GM23248 (cell line): ENCODE measurements around the gene KDM1B. TPM values are rescaled to one million over a fixed set of nuclear protein-coding genes. Genes with fewer than 3 reads are reported as not detected.

Source experiments
- DNase-seq: peaks from one replicate; pipeline ENCODE4 v3.0.0-alpha.2; 2015
- H2AFZ ChIP-seq: fragments of 200-600 bp; sonication (generic); 2 replicates; pipeline ENCODE4 v1.6.1; 2016; ENCODE audit warnings: antibody characterized with exemption
- H3F3A ChIP-seq: fragments of 200-600 bp; sonication (generic); 2 replicates; pipeline ENCODE4 v1.6.1; 2016; ENCODE audit warnings: mild to moderate bottlenecking, antibody characterized with exemption, mixed run types; ENCODE audit not compliant: insufficient read depth
- H3K27ac ChIP-seq: fragments of 200-600 bp; sonication (generic); 2 replicates; pipeline ENCODE4 v1.5.1; 2016; ENCODE audit warnings: mild to moderate bottlenecking
- H3K27me3 ChIP-seq: fragments of 200-600 bp; sonication (generic); replicated peaks from 2 replicates; pipeline ENCODE4 v1.6.1; 2016; ENCODE audit warnings: mild to moderate bottlenecking; ENCODE audit not compliant: insufficient read depth
- H3K36me3 ChIP-seq: fragments of 200-600 bp; sonication (generic); 2 replicates; pipeline ENCODE4 v1.6.1; 2016; ENCODE audit warnings: low read depth, mild to moderate bottlenecking
- H3K4me1 ChIP-seq: fragments of 200-600 bp; sonication (generic); 2 replicates; pipeline ENCODE4 v1.6.1; 2016; ENCODE audit warnings: mild to moderate bottlenecking; ENCODE audit not compliant: insufficient read depth
- H3K4me2 ChIP-seq: fragments of 200-600 bp; sonication (generic); one replicate; pipeline ENCODE4 v1.6.1; 2016; ENCODE audit warnings: mild to moderate bottlenecking; ENCODE audit not compliant: unreplicated experiment
- H3K4me3 ChIP-seq: fragments of 200-600 bp; sonication (generic); 2 replicates; pipeline ENCODE4 v1.5.1; 2016; ENCODE audit warnings: mild to moderate bottlenecking
- H3K79me2 ChIP-seq: fragments of 200-600 bp; sonication (generic); 2 replicates; pipeline ENCODE4 v1.6.1; 2016; ENCODE audit warnings: mild to moderate bottlenecking; ENCODE audit not compliant: insufficient read depth
- H3K9ac ChIP-seq: fragments of 200-600 bp; sonication (generic); 2 replicates; pipeline ENCODE4 v1.6.1; 2016; ENCODE audit warnings: mild to moderate bottlenecking
- H3K9me2 ChIP-seq: fragments of 200-600 bp; sonication (generic); 2 replicates; pipeline ENCODE4 v1.6.1; 2016; ENCODE audit warnings: mixed run types, mild to moderate bottlenecking, moderate library complexity; ENCODE audit not compliant: insufficient read depth
- H3K9me3 ChIP-seq: fragments of 200-600 bp; sonication (generic); one replicate; pipeline ENCODE4 v1.6.1; 2017; ENCODE audit warnings: low read depth
- H4K20me1 ChIP-seq: fragments of 200-600 bp; sonication (generic); 2 replicates; pipeline ENCODE4 v1.6.0; 2016; ENCODE audit not compliant: insufficient read depth
- EZH2 ChIP-seq: fragments of 200-600 bp; sonication (generic); IDR thresholded peaks from 2 replicates; pipeline ENCODE4 v1.6.1; 2018; ENCODE audit warnings: antibody characterized with exemption, mild to moderate bottlenecking; ENCODE audit not compliant: insufficient read depth, poor library complexity, severe bottlenecking
- EZH2phosphoT487 ChIP-seq: fragments of 200-600 bp; sonication (generic); IDR thresholded peaks from 2 replicates; pipeline ENCODE4 v1.6.1; 2018; ENCODE audit warnings: antibody characterized with exemption, moderate library complexity, mild to moderate bottlenecking, low read depth; ENCODE audit not compliant: insufficient read depth
- WGBS, 2 experiments: methylation state at CpG; one replicate each; pipeline ENCODE4 v1.1.6; 2015 to 2017; ENCODE audit warnings: low lambda C conversion rate in 2 of 2, low coverage in 1 of 2; ENCODE audit errors: missing lambda C conversion rate in 2 of 2; 5-methylcytosine and 5-hydroxymethylcytosine counted together
- in situ Hi-C: fragments of 300-500 bp; cut with MboI; formaldehyde crosslinking; loops from 2 replicates; pipeline ENCODE4 v1.15.0; 2020
- polyA plus RNA-seq: library from polyadenylated mRNA; unstranded; fragments of >200 nt; fragmentation: Nextera tagmentation; extraction: Ambion mirVana; gene quantifications from 2 replicates; pipeline ENCODE4 v1.2.1, GENCODE V29; 2016
- total RNA-seq: library from RNA; depleted of rRNA; stranded (reverse); fragments of >200 nt; shearing (Covaris generic); gene quantifications from 2 replicates; pipeline ENCODE4 v1.2.3, GENCODE V29; 2014; rRNA removed

KDM1B gene
- total RNA-seq (13.2 and 16.0 TPM in 2 replicates), polyA plus RNA-seq (9.0 and 10.2 TPM in 2 replicates)

- peaks cover 13% of the 10 kb centered on the region; the same call in 1 of the 2 replicates for H3F3A ChIP-seq
- peak within 1 kb of the TSS; percentile 98 for H2AFZ ChIP-seq
- H4K20me1 ChIP-seq = no peaks in the 10 kb centered on the region
- in situ Hi-C loops = no loop called here
- no peaks in the 10 kb centered on the region for H3K27me3 ChIP-seq
- H3K79me2 ChIP-seq = peaks cover 25% of the 10 kb centered on the region
- H3K9me2 ChIP-seq = no peaks in the 10 kb centered on the region
- H3K9me3 ChIP-seq = no peaks in the 10 kb centered on the region
- H3K4me1 ChIP-seq = peaks cover 18% of the 10 kb centered on the region
- H3K27ac ChIP-seq = peak within 1 kb of the TSS; percentile 69
- TF ChIP-seq EZH2phosphoT487 = no peak
- TF ChIP-seq EZH2 = no peak
- peaks cover 7% of the 10 kb centered on the region; the same call in 1 of the 2 replicates for H3K36me3 ChIP-seq
- H3K4me3 ChIP-seq = peak within 1 kb of the TSS; percentile 99
- peak within 1 kb of the TSS; percentile 94 for H3K9ac ChIP-seq
- peak within 1 kb of the TSS; percentile 86 for H3K4me2 ChIP-seq
- WGBS, 2 experiments = 1% methylated on average over 58 to 75 of the region's 87 CpGs
- peak; percentile 99 for DNase-seq
Measured at GRCh38 chr6:18155150-18155863, at the start of gene KDM1B. KDM1B (plus strand) TSS chr6:18155422; CDS start chr6:18159896, 4,474 bp downstream.

- H3K4me1 ChIP-seq = no peaks in the 10 kb centered on the region
- no peak overlapping the region for H3K9ac ChIP-seq
- H3K9me3 ChIP-seq = no peaks in the 10 kb centered on the region
- no peaks in the 10 kb centered on the region for H3K27me3 ChIP-seq
- TF ChIP-seq EZH2 (no peak), EZH2phosphoT487 (no peak)
- no peak overlapping the region for H3K27ac ChIP-seq
- no peak overlapping the region for H2AFZ ChIP-seq
- H4K20me1 ChIP-seq = no peaks in the 10 kb centered on the region
- no peaks in the 10 kb centered on the region for H3K36me3 ChIP-seq
- no peak overlapping the region for H3K4me3 ChIP-seq
- 68 to 83% methylated on average over 1 of the region's 1 CpG for WGBS, 2 experiments
- no peak overlapping the region for H3K4me2 ChIP-seq
- in situ Hi-C loops = no loop called here
- H3K9me2 ChIP-seq = no peaks in the 10 kb centered on the region
- no peaks in the 10 kb centered on the region for H3F3A ChIP-seq
- no peak for DNase-seq
- H3K79me2 ChIP-seq = no peaks in the 10 kb centered on the region
Measured at GRCh38 chr6:18107061-18107460, 48.2 kb upstream of the KDM1B start.

GRCh38 chr6:18110162-18110561 is 45.1 kb upstream of the KDM1B start:
- Histone ChIP-seq H3K4me2 (no peak overlapping the region), H3K9me3 (no peaks in the 10 kb centered on the region), H3K4me3 (no peak overlapping the region), H3K9ac (no peak overlapping the region), H4K20me1 (no peaks in the 10 kb centered on the region), H3K36me3 (no peaks in the 10 kb centered on the region), H3K27me3 (no peaks in the 10 kb centered on the region), H3K27ac (no peak overlapping the region), H3K9me2 (no peaks in the 10 kb centered on the region), H3F3A (no peaks in the 10 kb centered on the region), H3K4me1 (no peaks in the 10 kb centered on the region), H3K79me2 (no peaks in the 10 kb centered on the region), H2AFZ (no peak overlapping the region)
- in situ Hi-C loops = no loop called here
- no peak for TF ChIP-seq EZH2
- TF ChIP-seq EZH2phosphoT487 = no peak
- peak; percentile 26 for DNase-seq

- Histone ChIP-seq H3K36me3 (no peaks in the 10 kb centered on the region), H3K27me3 (no peaks in the 10 kb centered on the region), H3K27ac (no peak overlapping the region), H3K9me3 (no peaks in the 10 kb centered on the region), H3K4me2 (no peak overlapping the region), H4K20me1 (no peaks in the 10 kb centered on the region), H3K4me1 (no peaks in the 10 kb centered on the region), H2AFZ (no peak overlapping the region), H3K9ac (no peak overlapping the region), H3K79me2 (no peaks in the 10 kb centered on the region), H3K4me3 (no peak overlapping the region), H3F3A (no peaks in the 10 kb centered on the region), H3K9me2 (no peaks in the 10 kb centered on the region)
- 95 to 96% methylated on average over 2 of the region's 2 CpGs for WGBS, 2 experiments
- in situ Hi-C loops = no loop called here
- no peak for DNase-seq
- TF ChIP-seq EZH2phosphoT487 = no peak
- no peak for TF ChIP-seq EZH2
Measured at GRCh38 chr6:18115356-18115755, 39.9 kb upstream of the KDM1B start.

GRCh38 chr6:18117136-18117535 is 38.1 kb upstream of the KDM1B start:
- no peak overlapping the region for H3K27ac ChIP-seq
- 91 to 92% methylated on average over 5 of the region's 5 CpGs for WGBS, 2 experiments
- in situ Hi-C loops = no loop called here
- H4K20me1 ChIP-seq = no peaks in the 10 kb centered on the region
- no peak overlapping the region for H2AFZ ChIP-seq
- no peaks in the 10 kb centered on the region for H3F3A ChIP-seq
- no peak overlapping the region for H3K9ac ChIP-seq
- no peaks in the 10 kb centered on the region for H3K36me3 ChIP-seq
- no peak for DNase-seq
- H3K79me2 ChIP-seq = no peaks in the 10 kb centered on the region
- H3K4me1 ChIP-seq = no peaks in the 10 kb centered on the region
- no peaks in the 10 kb centered on the region for H3K27me3 ChIP-seq
- TF ChIP-seq EZH2phosphoT487 = no peak
- no peak for TF ChIP-seq EZH2
- no peak overlapping the region for H3K4me3 ChIP-seq
- no peaks in the 10 kb centered on the region for H3K9me3 ChIP-seq
- H3K4me2 ChIP-seq = no peak overlapping the region
- H3K9me2 ChIP-seq = no peaks in the 10 kb centered on the region
